Measurements from ENCODE around the gene AREL1. TPM values are rescaled to one million over a fixed set of nuclear protein-coding genes. Genes with fewer than 3 reads are reported as not detected.

Gene AREL1
- total RNA-seq, 1 experiment from 2014 or later: 27.7 TPM

DNA sequence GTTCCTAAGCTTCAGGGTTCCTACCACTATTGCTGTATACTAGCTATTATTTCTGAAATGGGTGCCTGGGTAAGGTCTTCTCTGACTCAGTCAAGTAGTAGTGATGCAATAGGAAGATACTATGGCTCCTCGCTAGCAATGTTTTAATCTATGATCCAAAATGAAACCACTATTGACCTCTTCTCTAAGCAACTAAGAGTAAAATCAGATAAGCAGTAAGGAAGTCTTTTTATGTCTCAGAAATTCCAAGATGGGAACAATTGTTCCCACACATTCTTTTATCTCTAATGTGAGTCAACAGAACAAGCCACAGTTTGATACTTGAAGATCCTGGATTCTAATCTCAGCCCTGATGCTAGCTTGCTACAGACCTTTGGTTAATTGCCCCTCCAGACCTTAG lies 45.1 kb downstream of the AREL1 start:
- intact Hi-C loops (cut with micrococcal nuclease): no loop called here
- Mint-ChIP-seq H3K4me1 (ENCODE audit: insufficient read depth, unreplicated experiment) (peaks cover 16% of the 10 kb centered on the region), H3K27ac (ENCODE audit: low read depth, unreplicated experiment) (no peak overlapping the region), H3K27me3 (ENCODE audit: insufficient read depth, unreplicated experiment) (no peaks in the 10 kb centered on the region), H3K9me3 (ENCODE audit: unreplicated experiment) (no peaks in the 10 kb centered on the region), H3K36me3 (ENCODE audit: insufficient read depth, unreplicated experiment) (peaks cover 85% of the 10 kb centered on the region), H3K4me3 (ENCODE audit: unreplicated experiment) (no peak overlapping the region)
- POLR2A ChIA-PET: interaction anchor here (0.9 to 1.1 kb wide), 3 partner anchors 12 to 96 kb away, joined by 3 to 4 read pairs (median 4); partner anchors contain the start of gene YLPM1
- no peak for DNase-seq (ENCODE audit: unreplicated experiment)
- TF ChIP-seq, protein P1, sequence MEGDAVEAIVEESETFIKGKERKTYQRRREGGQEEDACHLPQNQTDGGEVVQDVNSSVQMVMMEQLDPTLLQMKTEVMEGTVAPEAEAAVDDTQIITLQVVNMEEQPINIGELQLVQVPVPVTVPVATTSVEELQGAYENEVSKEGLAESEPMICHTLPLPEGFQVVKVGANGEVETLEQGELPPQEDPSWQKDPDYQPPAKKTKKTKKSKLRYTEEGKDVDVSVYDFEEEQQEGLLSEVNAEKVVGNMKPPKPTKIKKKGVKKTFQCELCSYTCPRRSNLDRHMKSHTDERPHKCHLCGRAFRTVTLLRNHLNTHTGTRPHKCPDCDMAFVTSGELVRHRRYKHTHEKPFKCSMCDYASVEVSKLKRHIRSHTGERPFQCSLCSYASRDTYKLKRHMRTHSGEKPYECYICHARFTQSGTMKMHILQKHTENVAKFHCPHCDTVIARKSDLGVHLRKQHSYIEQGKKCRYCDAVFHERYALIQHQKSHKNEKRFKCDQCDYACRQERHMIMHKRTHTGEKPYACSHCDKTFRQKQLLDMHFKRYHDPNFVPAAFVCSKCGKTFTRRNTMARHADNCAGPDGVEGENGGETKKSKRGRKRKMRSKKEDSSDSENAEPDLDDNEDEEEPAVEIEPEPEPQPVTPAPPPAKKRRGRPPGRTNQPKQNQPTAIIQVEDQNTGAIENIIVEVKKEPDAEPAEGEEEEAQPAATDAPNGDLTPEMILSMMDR (IDR thresholded peaks at IDR 0.05; ENCODE audit: unreplicated experiment): no peak
- no TSS peak for BruUV-seq (replicated peaks)
- CTCF ChIA-PET: interaction anchor here (1.3 kb wide), 1 partner anchor 61 kb away, joined by 4 read pairs; no protein-coding TSS in a partner anchor

DNA sequence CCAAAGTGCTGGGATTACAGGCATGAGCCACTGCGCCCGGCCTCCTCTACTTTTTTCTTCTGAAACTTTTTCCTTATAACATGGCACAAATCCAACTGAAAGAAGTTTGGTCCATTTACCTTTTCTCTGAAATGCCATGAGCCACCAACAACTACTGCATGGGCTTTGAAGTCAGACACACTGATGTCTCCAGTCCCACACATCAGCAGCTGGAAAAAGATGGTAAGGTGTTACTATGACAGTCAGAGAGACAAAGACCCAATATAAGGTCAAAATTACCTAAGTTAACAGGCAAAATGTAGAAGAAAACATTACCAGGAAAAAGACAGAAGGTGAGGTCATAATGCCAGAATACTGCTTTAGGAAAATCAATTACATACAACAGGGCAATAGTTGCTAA lies 48.2 kb downstream of the AREL1 start:
- Mint-ChIP-seq H3K27ac (ENCODE audit: low read depth, unreplicated experiment) (no peak overlapping the region), H3K36me3 (ENCODE audit: insufficient read depth, unreplicated experiment) (peaks cover 76% of the 10 kb centered on the region)
- CTCF ChIA-PET: interaction anchor here (1.0 kb wide), 1 partner anchor 55 kb away, joined by 3 read pairs; no protein-coding TSS in a partner anchor

DNA sequence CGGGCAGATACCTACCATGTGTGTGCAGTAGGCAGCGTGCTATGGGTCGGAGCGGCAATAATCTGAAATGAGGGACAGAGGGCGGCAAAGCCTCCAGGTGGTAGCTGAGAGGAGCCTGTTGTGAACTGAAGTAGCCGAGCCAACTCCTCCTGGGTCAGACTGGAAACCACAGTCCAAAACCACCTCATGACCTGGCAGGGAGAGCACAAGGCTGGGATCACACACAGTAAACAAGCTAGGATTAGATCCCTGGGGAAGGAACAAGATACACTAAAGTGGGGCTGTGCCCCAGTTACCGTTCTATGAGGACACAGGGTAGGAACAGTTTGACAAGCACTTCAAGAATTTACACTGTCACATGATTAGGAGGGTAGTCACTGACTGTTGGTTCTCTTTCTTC lies 49.0 kb downstream of the AREL1 start:
- H3K4me1 Mint-ChIP-seq (ENCODE audit: insufficient read depth, unreplicated experiment): peaks cover 5% of the 10 kb centered on the region
- BruUV-seq (replicated peaks): no TSS peak
- TF ChIP-seq, protein P1 (IDR thresholded peaks at IDR 0.05; ENCODE audit: unreplicated experiment): no peak
- no peaks in the 10 kb centered on the region for H3K9me3 Mint-ChIP-seq (ENCODE audit: unreplicated experiment)
- no peak for DNase-seq (ENCODE audit: unreplicated experiment)
- POLR2A ChIA-PET: no interaction called here
- CTCF ChIA-PET: interaction anchor here (0.5 to 1.0 kb wide), 2 partner anchors 51 to 55 kb away, joined by 3 read pairs; no protein-coding TSS in a partner anchor
- peaks cover 69% of the 10 kb centered on the region for H3K36me3 Mint-ChIP-seq (ENCODE audit: insufficient read depth, unreplicated experiment)
- H3K27me3 Mint-ChIP-seq (ENCODE audit: insufficient read depth, unreplicated experiment): no peaks in the 10 kb centered on the region
- no peak overlapping the region for H3K27ac Mint-ChIP-seq (ENCODE audit: low read depth, unreplicated experiment)
- intact Hi-C loops (cut with micrococcal nuclease): no loop called here
- H3K4me3 Mint-ChIP-seq (ENCODE audit: unreplicated experiment): no peak overlapping the region

More for the DNA sequence above, 48.2 kb downstream of the AREL1 start:
- no peak overlapping the region for H3K4me3 Mint-ChIP-seq (ENCODE audit: unreplicated experiment)
- no peak for DNase-seq (ENCODE audit: unreplicated experiment)
- POLR2A ChIA-PET: no interaction called here
- H3K9me3 Mint-ChIP-seq (ENCODE audit: unreplicated experiment): no peaks in the 10 kb centered on the region
- no TSS peak for BruUV-seq (replicated peaks)
- TF ChIP-seq, protein P1 (IDR thresholded peaks at IDR 0.05; ENCODE audit: unreplicated experiment): no peak
- H3K4me1 Mint-ChIP-seq (ENCODE audit: insufficient read depth, unreplicated experiment): peaks cover 5% of the 10 kb centered on the region
- intact Hi-C loops (cut with micrococcal nuclease): no loop called here
- no peaks in the 10 kb centered on the region for H3K27me3 Mint-ChIP-seq (ENCODE audit: insufficient read depth, unreplicated experiment)

DNA sequence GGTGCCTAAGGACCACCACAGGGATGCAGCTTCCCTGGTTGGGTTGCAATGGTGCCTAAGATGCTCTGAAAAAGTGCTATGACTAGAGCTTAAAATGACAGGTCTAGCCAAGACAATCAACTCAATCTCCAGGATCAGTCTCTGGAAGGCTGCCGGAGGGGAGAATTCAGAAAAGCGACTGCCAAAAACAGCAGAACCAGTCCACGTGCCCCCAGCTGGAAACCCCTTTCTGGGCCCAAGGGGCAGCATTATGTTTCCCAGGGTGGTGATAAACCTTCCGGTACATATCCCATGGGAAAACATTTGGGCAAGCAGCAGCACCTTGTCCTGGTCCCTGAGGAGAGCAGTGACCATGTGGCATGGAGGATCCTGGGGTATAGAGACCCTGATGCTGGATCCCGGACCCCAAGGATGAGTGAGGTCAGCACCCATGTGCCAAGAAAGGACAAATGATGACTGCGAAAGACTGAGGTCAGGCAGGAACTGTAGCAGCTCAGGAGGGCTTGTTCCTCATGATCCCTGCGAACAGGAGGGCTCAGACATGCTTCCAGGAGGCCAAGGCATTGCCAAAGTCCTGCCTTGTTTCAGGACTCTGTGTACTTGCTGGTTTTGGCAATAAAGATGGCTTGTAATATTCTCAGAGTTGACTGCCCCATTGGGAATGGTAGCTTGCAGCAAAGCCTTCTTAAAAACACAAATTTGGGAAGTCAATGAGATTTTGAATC lies 51.0 kb downstream of the AREL1 start:
- H3K9me3 Mint-ChIP-seq (ENCODE audit: unreplicated experiment): no peaks in the 10 kb centered on the region
- intact Hi-C loops (cut with micrococcal nuclease): no loop called here
- H3K4me3 Mint-ChIP-seq (ENCODE audit: unreplicated experiment): no peak overlapping the region
- ChIA-PET POLR2A (interaction anchor here (1.5 to 1.8 kb wide), 2 partner anchors 10 to 18 kb away, joined by 4 to 5 read pairs; no protein-coding TSS in a partner anchor), CTCF (interaction anchor here (0.6 to 1.2 kb wide), 4 partner anchors 9 to 237 kb away, joined by 3 to 5 read pairs (median 4); no protein-coding TSS in a partner anchor)
- peaks cover 65% of the 10 kb centered on the region for H3K36me3 Mint-ChIP-seq (ENCODE audit: insufficient read depth, unreplicated experiment)
- DNase-seq (ENCODE audit: unreplicated experiment): no peak
- BruUV-seq (replicated peaks): no TSS peak
- TF ChIP-seq, protein P1 (IDR thresholded peaks at IDR 0.05; ENCODE audit: unreplicated experiment): no peak
- H3K4me1 Mint-ChIP-seq (ENCODE audit: insufficient read depth, unreplicated experiment): peaks cover 7% of the 10 kb centered on the region
- no peaks in the 10 kb centered on the region for H3K27me3 Mint-ChIP-seq (ENCODE audit: insufficient read depth, unreplicated experiment)
- H3K27ac Mint-ChIP-seq (ENCODE audit: low read depth, unreplicated experiment): no peak overlapping the region

Measured in MCF 10A (cell line).